Femur (tissue), 1 donor: Measurements from ENCODE around the gene DGUOK.
"Not testable (repeated sequence)": the region's sequence is repeated elsewhere in the genome, so short reads cannot be mapped to it uniquely, and the experiment has no call there.

Source experiments
- DNase-seq: peaks from one replicate; pipeline ENCODE4 v3.0.0-alpha.2; 2017

The DGUOK gene

DNA sequence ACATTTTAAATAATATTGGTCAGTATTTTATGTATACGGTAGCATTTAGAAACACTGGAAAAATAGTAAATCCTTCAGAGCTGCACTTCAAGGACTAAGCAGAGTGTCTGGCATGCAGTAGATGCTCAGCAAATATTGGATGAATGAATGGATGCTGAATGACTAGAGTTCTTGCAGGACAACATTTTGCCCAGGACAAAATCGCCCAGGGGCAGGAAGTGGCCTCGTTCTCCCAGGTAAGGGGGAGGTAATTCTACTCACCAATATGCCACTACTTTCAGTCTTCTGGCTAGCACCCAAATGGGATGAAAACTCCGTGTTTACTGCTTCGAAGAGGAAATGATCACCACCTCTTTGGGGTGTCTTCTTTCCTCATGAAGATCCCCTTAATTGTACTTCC lies 4.0 kb upstream of the DGUOK start:
- no peak for DNase-seq

DNA sequence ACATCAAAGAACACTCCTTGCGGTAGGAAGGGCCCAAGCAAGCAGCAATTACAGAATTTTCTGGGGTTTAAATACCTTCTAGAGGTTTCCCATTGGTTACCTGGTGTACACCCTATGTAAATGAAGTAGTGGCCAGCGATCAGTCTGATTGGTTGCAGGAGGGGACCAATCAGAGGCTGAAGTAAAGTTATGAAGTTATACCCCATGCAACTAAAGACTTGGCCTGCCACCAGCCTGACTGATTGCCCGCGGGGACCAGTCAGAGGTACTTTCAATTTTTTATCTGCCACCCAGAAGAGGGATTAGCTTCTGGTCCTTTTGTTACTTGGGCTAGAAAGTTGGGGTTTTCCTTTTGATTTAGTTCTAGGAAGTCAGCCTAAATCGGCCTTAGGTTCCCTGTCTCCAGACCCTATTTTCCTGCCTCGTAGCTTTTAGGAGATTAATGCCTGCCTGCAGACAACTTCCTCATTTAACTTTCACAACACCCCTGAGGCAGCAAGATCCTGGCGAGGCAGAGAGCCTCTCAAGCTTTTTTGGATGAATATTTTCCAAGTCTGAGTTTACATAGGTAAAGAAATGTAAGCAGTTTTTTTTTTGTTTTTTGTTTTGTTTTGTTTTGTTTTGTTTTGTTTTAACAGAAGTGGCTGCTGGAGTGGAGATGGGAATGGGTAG lies 1.5 kb upstream of the DGUOK start:
- no peak for DNase-seq

DNA sequence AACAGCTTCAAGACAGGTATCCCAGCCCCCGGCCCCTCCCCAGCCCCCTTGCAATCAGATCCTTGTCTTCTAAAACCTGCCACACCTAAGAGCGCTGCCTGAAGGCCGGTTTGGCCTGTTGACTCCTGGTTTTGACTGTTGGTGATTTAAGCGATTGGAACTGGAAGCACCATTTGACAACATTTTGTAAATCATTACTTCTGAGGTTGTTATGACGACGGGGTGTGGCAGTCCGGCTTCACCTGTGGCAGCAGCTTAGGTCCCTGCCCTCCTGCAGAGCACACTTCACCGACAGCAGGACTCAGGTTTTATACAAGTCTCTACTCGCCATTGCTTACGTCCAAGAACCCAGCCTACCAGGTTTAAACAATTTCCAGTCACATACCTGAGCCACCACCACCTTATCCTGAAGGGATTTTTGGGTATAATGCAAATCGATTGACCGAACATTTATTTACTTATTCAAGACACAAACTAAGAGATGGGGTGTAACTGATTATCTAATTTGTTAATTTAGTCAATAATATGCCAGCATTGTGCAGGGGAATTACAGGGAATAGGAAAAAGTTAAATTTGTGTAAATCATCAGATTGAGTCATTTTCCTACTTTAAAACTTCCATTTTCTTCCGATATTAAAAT lies 707 bp upstream of the DGUOK start:
- DNase-seq, result no peak

DNA sequence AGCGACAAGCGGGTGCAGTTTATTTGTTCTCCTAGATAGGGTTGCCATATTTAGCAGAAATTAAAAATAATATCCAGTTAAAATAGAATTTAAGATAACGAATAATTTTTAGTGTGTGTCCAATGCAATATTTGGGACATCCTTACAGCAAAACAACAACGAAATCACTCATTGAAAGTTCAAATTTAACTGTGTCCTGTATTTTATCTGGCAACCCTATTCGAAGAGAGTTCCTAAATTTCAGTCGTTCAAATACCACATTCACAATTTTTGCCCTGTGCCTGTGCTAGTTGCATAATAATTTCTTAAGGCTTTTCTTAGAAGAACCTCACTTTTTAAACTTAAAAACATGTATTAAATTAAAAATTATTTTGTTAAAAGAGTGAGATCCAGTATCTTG lies 664 bp downstream of the DGUOK start:
- DNase-seq, result no peak

DNA sequence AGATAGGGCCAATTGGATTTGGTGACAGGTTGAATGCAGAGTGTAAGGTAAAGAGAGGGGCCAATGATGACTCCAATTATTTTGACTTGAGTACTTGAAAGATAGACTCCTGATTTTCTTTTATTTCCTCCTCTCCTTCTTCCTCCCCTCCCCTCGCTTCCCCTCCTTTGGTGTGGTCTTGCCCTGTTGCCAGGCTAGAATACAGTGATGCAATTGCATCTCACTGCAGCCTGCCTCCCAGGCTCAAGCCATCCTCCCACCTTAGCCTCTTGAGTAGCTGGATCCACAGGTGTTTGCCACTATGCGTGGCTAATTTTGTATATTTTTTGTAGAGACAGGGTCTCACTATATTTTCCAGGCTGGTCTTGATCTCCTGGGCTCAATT lies 2.3 kb downstream of the DGUOK start:
- no peak for DNase-seq

DNA sequence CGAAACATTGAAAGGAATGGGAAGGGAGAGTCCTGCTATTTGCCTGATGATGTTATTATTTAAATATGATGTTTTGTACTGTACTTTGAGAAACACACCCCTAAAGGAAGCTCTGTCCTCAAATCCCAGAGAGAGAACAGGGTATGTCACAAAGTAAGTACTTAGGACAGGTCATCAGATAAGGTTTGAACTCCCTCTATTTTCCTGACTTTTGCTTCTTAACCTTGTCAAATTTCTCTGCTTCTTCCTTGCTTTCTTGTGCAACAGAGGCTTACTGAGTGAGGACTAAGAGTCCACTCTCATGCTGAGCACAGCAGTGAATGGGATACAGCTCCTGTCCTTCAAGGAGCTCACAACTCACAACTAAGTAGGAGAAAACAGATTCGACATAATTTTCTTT lies 3.7 kb downstream of the DGUOK start:
- DNase-seq, result no peak

DNA sequence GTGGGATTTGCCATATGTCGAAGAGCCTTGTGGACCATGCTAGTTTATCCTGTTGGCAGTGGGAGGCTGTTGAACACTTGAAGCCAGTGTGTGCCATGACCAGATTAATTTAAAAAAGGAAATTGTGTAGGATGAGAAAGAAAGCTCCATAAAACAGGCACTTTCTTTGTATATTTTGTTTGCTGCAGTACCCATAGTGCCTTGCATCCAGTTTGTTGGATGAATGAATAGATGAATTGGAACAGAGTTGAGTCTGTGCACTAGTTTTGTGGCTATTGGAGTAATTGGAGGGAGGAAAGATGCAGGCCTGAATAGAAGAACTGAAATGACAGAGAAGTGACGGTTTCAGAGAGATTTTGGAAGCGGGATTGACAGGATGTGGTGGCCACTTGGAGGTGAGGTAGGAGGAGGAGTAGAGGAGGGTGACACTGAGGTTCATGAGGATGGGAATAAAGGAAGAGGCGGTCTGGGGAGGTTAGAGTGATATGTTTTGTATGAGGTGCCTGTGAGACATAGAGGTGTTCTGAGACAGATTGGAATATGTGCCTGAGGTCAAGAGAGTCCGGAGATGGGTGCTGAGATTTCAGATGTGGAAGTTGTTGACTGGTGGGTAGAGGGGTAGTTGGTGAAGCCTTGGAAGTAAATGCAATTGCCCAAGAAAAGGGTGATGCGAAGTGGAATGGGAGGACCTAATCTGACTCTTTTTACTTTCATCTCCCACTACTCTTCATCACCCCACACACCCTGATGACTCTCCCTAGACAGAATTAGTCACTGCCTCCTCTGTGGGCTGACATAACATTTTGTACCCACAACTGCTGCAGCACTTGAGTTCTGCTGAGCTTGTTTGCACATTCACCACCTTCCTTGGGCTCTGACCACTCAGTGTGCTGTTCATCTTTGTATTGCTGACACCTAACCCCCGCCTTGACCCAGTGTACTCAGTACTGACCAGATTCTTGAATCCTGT lies 5.1 kb downstream of the DGUOK start:
- no peak for DNase-seq

DNA sequence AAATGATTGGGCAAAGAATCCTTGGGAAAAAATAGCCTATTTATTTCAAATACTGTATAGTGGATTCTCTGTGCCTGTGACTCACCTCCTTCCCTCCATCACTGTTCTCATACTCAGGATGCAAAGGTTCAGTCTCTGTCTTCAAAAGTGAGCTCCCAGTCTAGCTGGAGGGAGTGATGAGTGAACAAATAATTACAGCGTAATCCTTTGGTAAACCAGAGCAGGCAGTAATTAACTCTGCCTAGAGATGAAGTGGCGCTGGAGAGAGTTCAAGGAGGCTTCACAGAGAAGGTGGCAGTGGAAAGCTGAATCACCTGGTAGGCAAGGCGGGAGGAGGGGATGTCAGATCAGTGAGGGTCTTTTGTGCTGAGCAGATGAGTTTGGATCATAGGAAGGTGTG lies 6.5 kb downstream of the DGUOK start:
- DNase-seq, result no peak

DNA sequence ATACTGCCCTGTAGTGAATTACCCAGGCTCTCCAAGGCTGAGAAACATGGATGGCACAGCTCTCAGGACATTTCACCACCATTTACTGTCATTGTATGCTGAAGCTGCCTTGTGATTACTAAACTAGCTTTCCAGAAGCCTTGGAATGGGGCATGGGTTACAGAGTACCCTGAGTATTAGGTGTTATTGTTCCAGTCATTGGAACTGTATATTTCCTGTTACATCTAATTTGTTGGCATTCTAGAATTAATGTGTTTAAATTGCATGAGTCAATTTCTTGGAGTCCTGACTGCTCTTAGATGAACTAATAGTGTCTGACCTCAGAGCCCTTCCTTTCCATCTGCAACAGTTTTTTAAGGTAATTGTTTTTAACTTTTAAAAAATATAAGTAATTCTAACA lies 9.0 kb downstream of the DGUOK start:
- no peak for DNase-seq

DNA sequence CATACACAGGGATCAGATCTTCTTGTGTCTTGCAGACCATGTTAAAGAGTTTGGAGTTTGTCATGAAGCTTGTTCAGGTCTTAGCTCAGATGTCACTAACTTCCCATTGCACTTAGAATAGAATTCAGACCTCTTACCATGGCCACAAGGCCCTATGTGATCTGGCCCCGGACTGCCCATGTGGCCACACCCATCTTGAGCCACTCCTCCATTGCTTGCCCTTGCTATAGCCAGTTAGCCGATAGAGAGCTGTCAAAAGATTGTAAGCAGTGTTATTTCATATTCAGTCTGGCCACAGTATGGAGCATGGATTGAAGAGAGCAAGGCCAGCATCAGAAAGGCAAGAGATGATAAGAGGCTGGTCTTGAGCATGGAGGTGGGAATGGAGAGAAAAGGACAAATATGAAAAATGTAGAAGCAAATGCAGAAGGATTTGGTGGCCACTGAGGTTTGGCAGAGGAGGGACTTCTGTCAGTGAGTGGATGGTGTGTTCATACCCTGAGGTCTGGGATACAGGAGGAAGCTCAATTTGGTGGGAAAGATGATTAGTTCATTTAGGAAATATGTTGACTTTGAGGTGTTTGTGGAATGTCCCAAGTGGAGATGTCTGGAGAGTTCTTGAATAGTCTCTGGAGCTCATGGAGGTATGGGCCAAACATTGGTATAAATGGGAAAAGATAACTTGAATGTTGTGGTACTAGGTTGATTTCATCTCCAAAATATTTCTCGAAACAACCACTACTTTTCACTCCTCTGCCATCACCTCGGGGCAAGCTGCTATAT lies 10.6 kb downstream of the DGUOK start:
- no peak for DNase-seq

DNA sequence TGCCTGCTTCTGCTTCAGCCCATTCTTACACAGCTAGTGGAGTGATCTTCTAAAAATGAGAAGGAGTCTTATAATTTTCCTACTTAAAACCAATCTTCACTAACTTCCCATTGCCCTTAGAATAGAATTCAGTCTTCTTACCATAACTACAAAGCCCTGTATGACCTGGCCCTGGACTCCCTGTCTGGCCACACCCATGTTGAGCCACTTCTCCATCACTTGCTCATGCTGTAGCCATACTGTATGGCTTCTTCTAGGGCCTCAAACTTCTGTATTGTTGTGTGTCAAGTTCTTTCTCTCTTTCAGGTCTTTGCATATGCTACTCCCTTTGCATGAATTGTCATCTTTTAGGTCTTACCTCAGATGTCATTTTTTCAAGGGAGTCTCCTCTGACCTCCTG lies 11.2 kb downstream of the DGUOK start:
- no peak for DNase-seq

DNA sequence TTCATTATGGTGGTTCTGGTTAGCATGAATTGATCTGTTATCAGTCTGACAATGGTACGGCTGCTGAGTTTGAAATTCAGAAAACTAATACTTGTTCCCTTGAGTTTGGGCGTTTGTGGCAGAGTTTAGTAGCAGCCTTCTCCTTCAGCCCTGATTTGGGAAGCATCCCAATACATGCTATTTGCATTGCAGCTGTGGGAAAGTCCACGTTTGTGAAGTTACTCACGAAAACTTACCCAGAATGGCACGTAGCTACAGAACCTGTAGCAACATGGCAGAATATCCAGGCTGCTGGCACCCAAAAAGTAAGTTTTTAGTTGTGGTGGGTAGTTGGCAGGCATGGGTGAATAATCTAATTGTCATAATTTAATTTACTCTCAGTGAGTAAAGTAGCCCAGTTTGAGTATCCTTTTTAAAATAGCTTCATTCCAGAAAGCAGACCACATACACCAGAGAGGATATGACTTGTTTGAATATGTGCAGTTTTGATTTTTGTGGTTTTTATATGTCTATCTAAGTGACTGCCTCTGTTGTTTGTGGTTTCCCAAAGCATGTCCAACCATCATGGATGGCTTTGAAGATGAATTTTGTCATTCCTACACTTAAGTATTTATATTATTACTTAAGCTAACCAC lies 12.2 kb downstream of the DGUOK start:
- DNase-seq, result no peak

DNA sequence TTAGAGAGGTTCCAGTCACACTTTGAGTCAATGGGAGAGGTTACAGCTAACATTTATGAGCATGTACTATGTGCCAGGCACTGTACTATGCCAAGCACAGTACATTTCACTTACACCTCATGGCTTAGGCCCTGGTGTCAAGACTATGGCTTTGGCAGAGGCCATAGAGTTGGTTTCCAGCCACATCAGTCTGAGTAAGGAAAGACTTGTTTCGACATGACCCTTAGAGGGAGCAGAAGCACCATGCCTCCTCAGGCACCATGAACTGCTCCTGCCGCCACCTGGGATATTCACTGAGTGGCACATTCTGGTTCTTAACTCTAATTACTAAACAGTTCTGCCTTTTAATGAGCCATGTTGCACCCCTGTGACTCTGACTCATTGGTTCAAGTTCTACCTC lies 12.7 kb downstream of the DGUOK start:
- no peak for DNase-seq

DNA sequence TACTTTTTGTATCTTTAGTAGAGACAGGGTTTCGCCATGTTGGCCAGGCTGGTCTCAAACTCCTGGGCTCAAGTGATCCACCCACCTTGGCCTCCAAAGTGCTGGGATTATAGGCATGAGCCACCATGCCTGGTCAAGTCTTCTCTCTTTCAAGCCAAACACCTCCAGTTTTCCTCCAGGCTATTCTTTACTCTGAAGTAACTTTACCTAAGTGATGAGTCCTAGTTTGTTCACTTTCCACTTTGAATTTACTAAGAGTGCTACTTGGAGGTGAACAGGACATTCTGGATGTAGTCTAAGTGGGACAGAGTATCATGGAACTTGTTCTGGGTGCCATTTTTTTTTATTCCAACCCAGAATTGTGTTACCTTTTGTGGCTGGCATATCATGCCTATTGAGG lies 13.4 kb downstream of the DGUOK start:
- not testable (repeated sequence) for DNase-seq

DNA sequence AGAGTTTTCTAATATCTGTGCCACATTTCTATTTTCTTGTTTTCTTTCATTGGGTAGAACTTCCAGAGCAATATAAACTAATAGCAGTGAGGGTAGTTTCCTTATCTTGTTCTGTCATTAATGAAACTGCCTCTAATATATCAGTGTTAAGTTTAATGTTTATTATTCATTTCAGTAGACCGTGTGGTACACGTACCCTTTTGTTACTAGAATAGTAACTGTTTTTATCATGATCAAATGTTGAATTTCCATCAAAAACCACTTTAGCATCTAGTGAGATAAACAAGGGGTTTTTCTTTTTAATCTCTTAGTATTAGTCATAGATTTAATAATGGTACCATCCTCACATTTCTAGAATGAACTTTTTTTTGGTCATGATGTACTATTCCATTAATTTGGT lies 16.0 kb downstream of the DGUOK start:
- DNase-seq, result no peak

DNA sequence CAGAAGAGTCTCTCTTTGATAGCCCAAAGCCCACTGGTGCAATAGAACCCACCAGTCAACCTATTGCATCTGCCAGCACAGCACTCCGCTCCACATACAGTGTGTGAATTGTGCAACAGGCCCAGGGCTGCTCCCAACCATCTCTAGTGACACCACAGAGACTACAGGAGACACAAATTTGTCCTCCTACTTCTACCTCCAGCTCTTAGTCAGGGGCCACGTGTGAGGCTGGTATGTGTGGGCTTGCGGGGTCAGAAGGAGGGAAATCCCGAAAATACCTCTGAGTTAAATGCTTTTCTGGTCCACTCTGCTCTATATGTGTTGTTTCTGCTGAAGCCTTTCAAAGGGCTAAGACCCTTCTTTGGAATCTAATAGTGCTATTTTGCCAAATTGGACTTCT lies 18.0 kb downstream of the DGUOK start:
- no peak for DNase-seq

DNA sequence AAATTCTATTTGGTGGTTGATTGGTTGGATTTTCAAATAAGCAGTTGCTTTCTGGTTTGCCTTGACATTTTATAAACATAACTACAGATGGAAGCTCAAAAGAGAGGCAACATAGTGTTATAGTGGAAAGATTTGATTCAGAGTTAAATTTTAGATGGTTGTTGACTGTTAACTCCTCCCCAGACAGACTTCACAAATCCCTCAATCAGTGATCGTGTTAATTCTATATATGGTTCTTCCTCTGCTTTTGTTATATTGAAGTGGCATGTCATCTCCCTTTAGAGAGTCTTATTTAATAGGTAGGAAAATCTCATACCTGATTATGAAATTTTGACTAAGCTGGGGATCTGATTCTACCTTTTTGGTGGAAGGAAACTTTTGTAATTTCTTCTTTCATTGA lies 19.5 kb downstream of the DGUOK start:
- no peak for DNase-seq

DNA sequence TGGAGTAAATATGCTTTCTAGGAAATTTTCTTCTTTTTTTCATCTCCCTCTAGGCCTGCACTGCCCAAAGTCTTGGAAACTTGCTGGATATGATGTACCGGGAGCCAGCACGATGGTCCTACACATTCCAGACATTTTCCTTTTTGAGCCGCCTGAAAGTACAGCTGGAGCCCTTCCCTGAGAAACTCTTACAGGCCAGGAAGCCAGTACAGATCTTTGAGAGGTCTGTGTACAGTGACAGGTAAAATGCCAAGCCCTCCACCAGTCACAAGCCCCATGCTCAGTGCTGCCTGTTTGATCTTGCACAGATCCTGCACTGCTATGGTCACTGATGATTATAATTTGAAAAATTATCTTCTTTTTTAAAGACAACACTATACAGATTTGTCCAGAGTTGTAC lies 20.0 kb downstream of the DGUOK start:
- DNase-seq, result no peak

DNA sequence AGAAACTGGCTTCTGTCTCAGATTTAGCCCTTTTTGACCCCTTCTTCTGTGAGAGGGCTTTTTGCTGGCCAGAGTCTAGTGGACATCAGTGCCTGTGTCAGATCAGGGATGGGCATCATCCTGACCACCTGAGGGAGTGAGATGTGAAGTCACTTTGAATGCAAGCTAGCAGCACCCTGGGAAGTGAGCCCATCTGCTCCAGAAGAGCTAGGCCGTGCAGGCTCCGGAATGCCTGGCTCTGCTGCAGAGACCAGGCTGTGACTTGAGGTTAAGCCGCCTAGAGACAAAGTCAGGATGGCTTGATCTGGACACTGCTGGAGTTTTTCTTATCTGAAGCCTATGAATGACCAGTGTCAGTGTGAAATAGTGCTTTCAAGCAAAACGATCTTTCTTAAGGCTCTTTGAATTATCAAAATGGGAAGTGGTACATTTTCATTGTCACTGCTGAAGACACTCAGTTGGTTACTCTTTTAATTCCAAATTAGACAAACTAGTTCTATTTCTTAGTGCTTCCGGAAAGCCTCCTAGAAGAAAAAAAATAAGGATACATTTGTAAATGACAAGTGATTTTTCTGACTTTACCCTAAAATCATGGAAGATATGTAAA lies 20.8 kb downstream of the DGUOK start:
- DNase-seq, result no peak

DNA sequence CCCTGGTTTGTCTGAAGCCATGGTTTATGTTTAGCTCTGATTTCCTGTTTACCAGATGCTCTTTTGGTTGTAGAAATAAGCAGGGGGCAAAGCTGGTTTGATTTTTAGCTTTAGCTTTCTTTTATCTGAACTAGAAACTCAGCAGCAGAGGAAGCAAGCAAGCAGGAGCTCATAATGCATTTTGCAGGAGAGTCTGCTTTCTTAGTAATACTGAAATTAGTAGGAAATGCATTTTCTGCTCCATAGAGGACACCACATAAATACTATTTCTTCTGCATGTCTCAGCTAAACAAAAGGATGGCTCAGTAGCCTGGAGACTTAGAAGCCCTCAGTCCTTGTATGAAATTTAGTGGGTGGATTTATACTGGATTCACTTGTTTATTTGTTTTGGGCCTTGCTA lies 23.1 kb downstream of the DGUOK start:
- DNase-seq, result no peak

DNA sequence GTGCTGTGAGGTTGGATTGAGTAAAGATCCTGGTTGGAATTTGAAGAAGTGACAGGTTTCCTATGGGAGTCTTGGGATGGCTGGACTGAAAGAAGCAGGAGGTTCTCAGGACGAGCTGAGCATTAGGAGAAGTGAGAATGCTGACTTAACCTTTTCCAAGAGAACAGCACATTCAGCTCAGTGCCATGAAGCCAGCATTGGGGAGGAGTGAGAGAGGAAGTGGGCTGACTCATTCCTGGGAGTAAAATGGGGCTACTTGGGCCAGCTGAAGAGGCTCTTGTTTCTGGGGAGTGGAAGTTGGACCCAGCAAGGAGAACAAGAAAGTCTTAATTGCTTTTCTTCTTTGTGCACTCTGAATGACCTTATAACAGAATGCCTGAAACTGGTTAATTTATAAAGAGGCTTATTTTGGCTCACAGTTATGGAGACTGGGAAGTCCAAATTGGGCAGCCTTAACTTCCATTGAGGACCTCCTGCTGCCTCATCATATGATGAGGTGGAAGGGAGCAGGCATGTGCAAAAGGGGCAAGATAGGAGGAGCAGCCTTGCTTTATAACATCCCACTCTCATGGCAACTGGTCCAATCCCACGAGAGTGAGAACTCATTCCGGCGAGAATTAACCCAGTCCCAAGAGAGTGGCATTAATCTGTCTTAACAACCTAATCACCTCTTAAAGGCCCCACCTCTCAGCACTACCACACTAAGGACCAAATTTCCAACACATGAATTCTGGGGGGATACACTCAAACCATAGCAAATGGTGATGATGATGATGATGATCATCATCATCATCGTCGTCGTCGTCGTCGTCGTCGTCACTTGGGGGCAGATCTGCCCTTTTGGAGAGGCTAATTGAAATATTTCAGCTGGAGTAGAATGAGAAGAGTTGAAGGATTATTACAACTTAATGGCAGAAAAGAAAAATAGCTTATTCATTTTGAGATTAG lies 26.1 kb downstream of the DGUOK start:
- DNase-seq, result no peak
